Right ventricle myocardium inferior (tissue), 1 donor: ENCODE measurements around the gene ESYT1. TPM values are rescaled to one million over a fixed set of nuclear protein-coding genes. Genes with fewer than 3 reads are reported as not detected.

Experiments used
- ATAC-seq: fragments of 200-7000 bp; cut with Tn5 transposase; one replicate; pipeline ENCODE4 v1.9.1; 2020; ENCODE audit warnings: mild to moderate bottlenecking, moderate library complexity
- DNase-seq: peaks from one replicate; pipeline ENCODE4 v3.0.0; 2021; ENCODE audit errors: missing footprints
- intact Hi-C: fragments of 100-400 bp; cut with DNase I; formaldehyde crosslinking; loops from one replicate; pipeline ENCODE4 v1.11.0; 2022
- total RNA-seq: library from RNA; stranded (reverse); fragmentation: NEBNext Ultra II Directional; extraction: Animal tissue kit (Norgen Biotek cat#: 25700); gene quantifications from one replicate; pipeline ENCODE4 v1.2.1, GENCODE V29; 2021
- donor health status: DM: no; HTN: yes; CAD: no; lungs with severe emphysema.

ESYT1 gene
- total RNA-seq, 1 donor from 2014 or later: 33.6 TPM

DNA sequence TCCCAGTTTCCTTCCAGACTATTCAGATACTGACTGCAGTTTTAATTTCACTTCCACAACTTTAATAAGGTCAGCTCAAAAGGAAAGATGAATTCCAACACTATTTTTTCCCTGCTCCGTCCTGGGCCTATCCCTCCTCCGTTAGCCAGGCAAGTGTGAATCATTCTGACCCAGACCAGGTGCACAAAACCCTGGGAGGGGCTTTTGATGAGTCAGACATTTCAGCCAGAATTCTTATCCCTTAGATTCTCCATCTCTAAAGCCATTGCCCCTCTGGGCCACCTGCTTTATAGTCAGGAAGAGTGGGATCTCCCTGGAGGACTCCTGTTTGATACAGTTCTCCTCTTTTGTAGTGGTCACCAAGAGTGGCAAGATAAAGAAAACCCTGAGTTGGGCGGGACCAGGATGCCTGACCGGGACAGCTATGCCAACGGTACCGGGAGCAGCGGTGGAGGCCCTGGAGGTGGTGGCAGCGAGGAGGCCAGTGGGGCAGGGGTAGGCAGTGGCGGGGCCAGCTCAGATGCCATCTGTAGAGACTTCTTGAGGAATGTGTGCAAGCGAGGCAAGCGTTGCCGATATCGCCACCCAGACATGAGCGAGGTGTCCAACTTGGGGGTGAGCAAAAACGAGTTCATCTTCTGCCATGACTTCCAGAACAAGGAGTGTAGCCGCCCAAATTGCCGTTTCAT lies 7.8 kb upstream of the ESYT1 start:
- no peak for ATAC-seq
- intact Hi-C loops: no loop called here
- no peak for DNase-seq

- DNase-seq (no peak), ATAC-seq (no peak)
- intact Hi-C loops: no loop called here
Measured at GRCh38 chr12:56121204-56121870, 6.7 kb upstream of the ESYT1 start.

- intact Hi-C loops: no loop called here
- ATAC-seq (no peak), DNase-seq (no peak)
Measured at GRCh38 chr12:56122637-56123036, 5.4 kb upstream of the ESYT1 start.

DNA sequence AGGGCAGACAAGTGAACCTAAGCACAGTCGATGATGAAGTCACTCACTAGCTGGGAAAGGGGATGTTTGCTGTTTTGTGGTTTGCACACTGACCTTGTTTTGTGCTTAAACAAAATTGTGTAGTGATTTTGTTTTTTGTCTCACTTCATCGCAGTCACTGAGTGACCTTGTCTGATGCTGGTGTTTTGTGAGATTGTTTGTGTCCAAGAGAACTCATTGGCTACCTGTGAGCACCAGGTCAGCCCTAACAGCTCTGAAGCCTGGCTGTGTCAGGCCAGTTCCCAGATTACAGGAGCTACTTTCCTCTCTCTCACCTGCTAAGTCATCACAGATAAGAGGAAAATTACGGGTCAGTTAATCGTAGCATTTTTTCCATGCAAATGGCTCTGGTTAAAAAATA lies 3.9 kb upstream of the ESYT1 start:
- intact Hi-C loops: no loop called here
- DNase-seq (no peak), ATAC-seq (no peak)

DNA sequence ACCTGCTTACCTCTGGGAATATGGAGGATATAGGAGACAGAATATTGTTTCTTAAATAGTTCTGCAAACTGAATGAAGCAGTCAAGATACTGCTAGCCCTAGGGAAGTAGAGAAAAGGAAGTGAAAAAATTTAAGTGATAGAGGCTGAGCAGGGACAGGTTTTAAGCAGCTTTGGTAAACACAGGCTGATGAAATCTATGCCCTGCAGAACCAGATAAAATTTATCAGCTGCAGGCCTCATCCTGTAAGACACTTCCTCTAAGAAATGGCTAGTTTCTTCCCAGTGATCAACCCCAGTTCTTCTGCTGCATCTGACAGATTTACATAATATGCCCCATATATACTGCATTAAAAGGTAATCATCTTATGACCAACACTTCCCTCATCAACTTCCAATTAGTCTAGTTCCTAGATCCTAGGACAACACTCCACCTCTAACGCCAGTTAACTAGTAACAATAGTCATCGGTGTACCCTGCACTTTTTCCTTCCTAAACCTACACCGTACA lies 1.3 kb upstream of the ESYT1 start:
- intact Hi-C loops: loop anchor here (5.0 kb wide), 1 partner anchor 341 kb away; the partner anchor contains the start of gene SPRYD4
- ATAC-seq (no peak), DNase-seq (no peak)

- DNase-seq: no peak
- ATAC-seq: no peak
- intact Hi-C loops: loop anchor here (5.0 kb wide), 1 partner anchor 340 kb away; the partner anchor contains the start of gene SPRYD4
Measured at GRCh38 chr12:56127485-56127887, 581 bp upstream of the ESYT1 start.

DNA sequence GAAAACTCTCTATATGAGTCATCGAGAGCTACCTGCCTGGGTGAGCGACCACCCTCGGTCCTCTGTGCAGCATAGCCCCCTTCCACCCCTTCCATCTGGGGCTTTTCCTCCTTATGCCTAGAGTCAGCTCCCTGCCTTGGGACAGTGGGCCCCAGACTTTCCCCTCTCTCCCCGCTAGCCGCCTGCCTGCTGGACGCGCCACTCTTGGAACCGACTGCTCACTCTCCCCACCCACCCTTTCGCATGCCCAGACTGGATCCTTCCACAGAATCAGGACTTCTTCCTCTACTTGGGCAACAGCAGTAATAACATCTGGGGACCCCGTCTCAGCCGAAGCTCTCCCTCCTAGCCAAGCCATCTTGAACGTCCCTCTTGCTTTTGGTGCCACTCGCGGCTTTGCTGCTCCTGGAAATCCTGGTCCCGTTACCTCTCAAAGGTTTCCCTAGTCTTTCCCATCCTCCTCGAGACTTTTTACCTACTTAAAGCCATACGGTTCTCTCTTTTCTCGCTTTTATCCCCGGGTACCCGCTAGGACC lies 671 bp downstream of the ESYT1 start:
- intact Hi-C loops: loop anchor here (1.0 to 5.0 kb wide), 2 partner anchors 30 to 339 kb away; partner anchors contain the start of genes MYL6 and SPRYD4
- ATAC-seq: no peak
- DNase-seq: no peak

- DNase-seq (peak; percentile 85), ATAC-seq (peak; percentile 38)
- intact Hi-C loops: loop anchor here (5.0 kb wide), 1 partner anchor 338 kb away; the partner anchor contains the start of gene SPRYD4
Measured at GRCh38 chr12:56129206-56129941, 1.3 kb downstream of the ESYT1 start.

- intact Hi-C loops: loop anchor here (5.0 kb wide), 1 partner anchor 337 kb away; the partner anchor contains the start of gene SPRYD4
- ATAC-seq: no peak
- DNase-seq: no peak
Measured at GRCh38 chr12:56129942-56130495, 2.0 kb downstream of the ESYT1 start.

- intact Hi-C loops: no loop called here
- no peak for DNase-seq
- ATAC-seq: no peak
Measured at GRCh38 chr12:56130876-56131275, 2.8 kb downstream of the ESYT1 start.

- ATAC-seq (no peak), DNase-seq (no peak)
- intact Hi-C loops: no loop called here
Measured at GRCh38 chr12:56134897-56135296, 6.8 kb downstream of the ESYT1 start.

DNA sequence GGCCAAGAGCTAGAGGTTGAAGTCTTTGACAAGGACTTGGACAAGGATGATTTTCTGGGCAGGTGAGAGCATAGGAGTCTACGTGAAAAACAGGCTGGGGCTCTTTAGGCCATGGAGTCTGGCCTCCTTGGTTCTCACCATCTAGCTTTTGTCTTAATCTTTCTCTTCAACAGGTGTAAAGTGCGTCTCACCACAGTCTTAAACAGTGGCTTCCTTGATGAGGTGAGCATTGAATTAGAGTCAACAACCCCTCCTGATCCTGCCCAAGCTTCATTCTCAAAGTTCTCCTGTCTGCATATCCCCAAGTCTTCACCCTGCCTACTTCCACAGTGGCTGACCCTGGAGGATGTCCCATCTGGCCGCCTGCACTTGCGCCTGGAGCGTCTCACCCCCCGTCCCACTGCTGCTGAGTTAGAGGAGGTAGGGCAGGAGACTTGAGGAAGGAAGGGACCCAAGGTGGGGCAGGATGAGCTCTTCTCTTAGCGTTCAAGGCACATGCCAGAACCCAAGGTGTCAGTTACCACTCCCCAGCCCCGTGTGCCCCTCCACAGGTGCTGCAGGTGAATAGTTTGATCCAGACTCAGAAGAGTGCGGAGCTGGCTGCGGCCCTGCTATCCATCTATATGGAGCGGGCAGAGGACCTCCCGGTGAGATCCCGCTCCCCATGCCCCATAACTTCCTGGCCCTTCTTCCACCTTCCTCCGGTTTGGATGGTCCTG lies 9.9 kb downstream of the ESYT1 start:
- intact Hi-C loops: no loop called here
- ATAC-seq: no peak

GRCh38 chr12:56141946-56142784 lies 14.1 kb downstream of the ESYT1 start:
- ATAC-seq (no peak), DNase-seq (no peak)
- intact Hi-C loops: no loop called here

More for the DNA sequence above, 9.9 kb downstream of the ESYT1 start:
- no peak for DNase-seq

DNA sequence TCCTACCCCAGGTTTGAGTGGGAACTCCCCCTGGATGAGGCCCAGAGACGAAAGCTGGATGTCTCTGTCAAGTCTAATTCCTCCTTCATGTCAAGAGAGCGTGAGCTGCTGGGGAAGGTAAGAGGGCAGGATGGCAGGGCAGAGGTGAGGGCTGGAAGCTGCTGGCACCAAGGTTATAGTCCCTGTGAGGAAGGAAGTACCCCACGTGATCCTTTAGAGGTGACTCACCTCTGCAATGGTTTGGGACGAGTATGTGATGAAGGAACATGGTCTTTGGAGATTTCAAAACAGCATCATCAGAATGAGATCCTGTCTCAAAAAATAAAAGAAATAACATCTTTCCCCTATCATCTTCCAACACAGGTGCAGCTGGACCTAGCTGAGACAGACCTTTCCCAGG lies 15.2 kb downstream of the ESYT1 start:
- intact Hi-C loops: no loop called here
- no peak for DNase-seq

GRCh38 chr12:56143870-56144269 lies 15.8 kb downstream of the ESYT1 start:
- ATAC-seq: peak; percentile 37

More for the DNA sequence above, 15.2 kb downstream of the ESYT1 start:
- ATAC-seq: no peak

GRCh38 chr12:56145217-56145616 lies 17.1 kb downstream of the ESYT1 start:
- DNase-seq (no peak), ATAC-seq (no peak)
- intact Hi-C loops: no loop called here

More at GRCh38 chr12:56143870-56144269, 15.8 kb downstream of the ESYT1 start:
- intact Hi-C loops: no loop called here
- DNase-seq: no peak
